B cell (primary cell): ENCODE results near the gene C14orf119.

Source experiments
- EZH2 ChIP-seq: IDR thresholded peaks from 2 replicates; pipeline ENCODE4 v1.6.1; 2012; ENCODE audit warnings: borderline replicate concordance, low read depth, mild to moderate bottlenecking, moderate library complexity, low read length; ENCODE audit not compliant: insufficient read depth, poor library complexity, severe bottlenecking
- TF ChIP-seq, protein P1 (sequence below): fragments of 200-600 bp; IDR thresholded peaks from one replicate; pipeline ENCODE4 v1.8.0; 2022; ENCODE audit warnings: antibody characterized with exemption, mild to moderate bottlenecking

- TF ChIP-seq, protein P1, sequence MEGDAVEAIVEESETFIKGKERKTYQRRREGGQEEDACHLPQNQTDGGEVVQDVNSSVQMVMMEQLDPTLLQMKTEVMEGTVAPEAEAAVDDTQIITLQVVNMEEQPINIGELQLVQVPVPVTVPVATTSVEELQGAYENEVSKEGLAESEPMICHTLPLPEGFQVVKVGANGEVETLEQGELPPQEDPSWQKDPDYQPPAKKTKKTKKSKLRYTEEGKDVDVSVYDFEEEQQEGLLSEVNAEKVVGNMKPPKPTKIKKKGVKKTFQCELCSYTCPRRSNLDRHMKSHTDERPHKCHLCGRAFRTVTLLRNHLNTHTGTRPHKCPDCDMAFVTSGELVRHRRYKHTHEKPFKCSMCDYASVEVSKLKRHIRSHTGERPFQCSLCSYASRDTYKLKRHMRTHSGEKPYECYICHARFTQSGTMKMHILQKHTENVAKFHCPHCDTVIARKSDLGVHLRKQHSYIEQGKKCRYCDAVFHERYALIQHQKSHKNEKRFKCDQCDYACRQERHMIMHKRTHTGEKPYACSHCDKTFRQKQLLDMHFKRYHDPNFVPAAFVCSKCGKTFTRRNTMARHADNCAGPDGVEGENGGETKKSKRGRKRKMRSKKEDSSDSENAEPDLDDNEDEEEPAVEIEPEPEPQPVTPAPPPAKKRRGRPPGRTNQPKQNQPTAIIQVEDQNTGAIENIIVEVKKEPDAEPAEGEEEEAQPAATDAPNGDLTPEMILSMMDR, result no peak
- no peak for TF ChIP-seq EZH2
Measured at GRCh38 chr14:23099212-23099861, 4.0 kb downstream of the C14orf119 start.
